Cardiac fibroblast (primary cell): ENCODE measurements around the gene HERC2.

Source experiments
- DNase-seq, 2 donors: peaks; one replicate each; pipeline versions ENCODE4 v3.0.0 to v3.0.0-alpha.2; 2010; ENCODE audit warnings: low read depth in 2 of 2
- H3K4me3 ChIP-seq, 2 donors: replicated peaks in 1 of 2; 1 replicate in 1 of 2; 2 replicates in 1 of 2; pipeline ENCODE4 v1.5.1; 2011; ENCODE audit warnings: low read depth in 2 of 2, low read length in 2 of 2, mild to moderate bottlenecking in 2 of 2, moderate library complexity in 1 of 2
- TF ChIP-seq, protein P1 (sequence below): IDR thresholded peaks from one replicate; pipeline ENCODE4 v1.5.1; 2011; ENCODE audit warnings: low read depth, mild to moderate bottlenecking, low read length, inconsistent platforms

HERC2 gene

DNA sequence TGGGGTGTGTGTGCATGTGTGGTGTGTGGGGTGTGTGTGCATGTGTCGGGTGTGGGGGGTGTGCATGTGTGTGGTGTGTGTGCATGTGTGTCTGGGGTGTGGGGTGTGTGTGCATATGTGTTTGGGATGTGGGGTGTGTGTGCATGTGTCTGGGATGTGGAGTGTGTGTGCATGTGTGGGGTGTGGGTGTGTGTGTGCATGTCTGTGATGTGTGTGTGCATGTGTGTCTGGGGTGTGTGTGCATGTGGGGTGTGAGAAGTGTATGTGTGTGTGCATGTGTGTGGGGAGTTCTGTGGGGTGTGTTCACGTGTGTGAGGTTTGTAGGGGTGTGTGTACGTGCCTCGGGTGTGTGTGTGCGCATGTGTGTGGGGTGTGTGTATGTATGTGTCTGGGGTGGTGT lies 216.2 kb downstream of the HERC2 start:
- TF ChIP-seq, protein P1, sequence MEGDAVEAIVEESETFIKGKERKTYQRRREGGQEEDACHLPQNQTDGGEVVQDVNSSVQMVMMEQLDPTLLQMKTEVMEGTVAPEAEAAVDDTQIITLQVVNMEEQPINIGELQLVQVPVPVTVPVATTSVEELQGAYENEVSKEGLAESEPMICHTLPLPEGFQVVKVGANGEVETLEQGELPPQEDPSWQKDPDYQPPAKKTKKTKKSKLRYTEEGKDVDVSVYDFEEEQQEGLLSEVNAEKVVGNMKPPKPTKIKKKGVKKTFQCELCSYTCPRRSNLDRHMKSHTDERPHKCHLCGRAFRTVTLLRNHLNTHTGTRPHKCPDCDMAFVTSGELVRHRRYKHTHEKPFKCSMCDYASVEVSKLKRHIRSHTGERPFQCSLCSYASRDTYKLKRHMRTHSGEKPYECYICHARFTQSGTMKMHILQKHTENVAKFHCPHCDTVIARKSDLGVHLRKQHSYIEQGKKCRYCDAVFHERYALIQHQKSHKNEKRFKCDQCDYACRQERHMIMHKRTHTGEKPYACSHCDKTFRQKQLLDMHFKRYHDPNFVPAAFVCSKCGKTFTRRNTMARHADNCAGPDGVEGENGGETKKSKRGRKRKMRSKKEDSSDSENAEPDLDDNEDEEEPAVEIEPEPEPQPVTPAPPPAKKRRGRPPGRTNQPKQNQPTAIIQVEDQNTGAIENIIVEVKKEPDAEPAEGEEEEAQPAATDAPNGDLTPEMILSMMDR = no peak
- DNase-seq = no peak
- H3K4me3 ChIP-seq = no peak overlapping the region

DNA sequence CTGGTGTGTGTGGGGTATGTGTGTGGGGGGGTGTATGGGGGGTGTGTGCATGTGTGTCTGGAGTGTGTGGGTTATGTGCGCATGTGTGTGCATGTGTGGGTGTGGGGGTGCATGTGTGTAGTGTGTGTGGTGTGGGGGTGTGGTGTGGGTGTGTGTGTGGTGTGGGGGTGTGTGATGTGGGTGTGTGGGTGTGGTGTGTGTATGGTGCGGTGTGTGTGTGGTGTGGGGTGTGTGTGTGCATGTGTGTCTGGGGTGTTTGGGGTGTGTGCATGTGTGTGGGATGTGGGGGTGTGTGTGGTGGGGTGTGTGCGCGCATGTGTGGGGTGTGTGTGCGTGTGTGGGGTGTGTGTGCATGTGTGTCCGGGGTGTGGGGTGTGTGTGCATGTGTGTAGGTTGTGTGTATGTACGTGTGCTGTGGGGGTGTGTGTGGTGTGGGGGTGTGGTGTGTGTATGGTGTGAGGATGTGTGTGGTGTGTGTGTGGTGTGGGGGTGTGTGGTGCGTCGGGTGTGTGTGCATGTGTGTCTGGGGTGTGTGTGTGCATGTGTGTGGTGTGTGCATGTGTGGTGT lies 216.7 kb downstream of the HERC2 start:
- DNase-seq = no peak
- no peak overlapping the region for H3K4me3 ChIP-seq
- TF ChIP-seq, protein P1 = no peak

- H3K4me3 ChIP-seq = no peak overlapping the region
- DNase-seq = no peak
- TF ChIP-seq, protein P1 = no peak
Observed at GRCh38 chr15:28104326-28104725, 217.7 kb downstream of the HERC2 start.

DNA sequence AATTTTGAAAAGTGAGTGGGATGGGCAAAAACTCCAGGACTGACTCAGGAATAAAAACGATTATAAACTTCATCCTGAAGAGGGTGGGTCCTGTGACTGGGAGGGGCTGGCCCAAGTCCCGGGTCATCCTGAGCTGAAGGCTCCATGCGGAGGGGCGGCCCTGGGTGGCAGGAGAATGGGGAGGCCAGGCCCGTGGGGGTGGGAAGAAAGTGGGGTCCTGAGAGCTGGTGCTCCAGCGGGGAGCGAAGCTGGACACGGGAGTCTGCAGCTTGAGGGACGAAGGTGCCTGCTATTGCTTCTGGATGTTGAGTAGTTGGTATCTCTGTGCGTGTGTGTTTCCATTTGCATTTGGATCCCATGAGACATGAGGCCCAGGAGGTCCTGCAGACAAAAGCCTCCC lies 218.1 kb downstream of the HERC2 start:
- no peak overlapping the region for H3K4me3 ChIP-seq
- no peak for DNase-seq
- TF ChIP-seq, protein P1 = no peak

DNA sequence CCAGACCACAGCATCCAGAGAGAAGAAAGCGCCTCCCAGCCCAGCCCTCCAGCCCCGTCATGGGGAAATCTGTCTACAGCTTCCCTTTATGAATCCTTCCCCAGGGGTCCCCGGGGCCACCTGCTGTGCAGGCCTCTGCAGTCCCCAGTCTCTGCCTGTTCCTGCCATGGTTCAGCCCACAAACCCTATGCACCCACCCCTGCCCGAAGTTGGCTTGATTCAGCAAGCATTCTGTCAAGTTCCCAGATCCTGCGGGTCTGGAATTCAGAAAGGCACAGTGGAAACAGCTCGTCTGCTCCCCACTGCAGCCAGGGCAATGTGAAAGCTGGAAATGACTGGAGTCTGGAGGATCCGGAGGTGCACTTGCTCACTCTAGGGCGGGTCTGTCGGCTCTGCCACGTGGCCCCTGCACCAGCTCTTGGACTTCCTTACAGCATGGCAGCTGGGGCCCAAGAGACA lies 220.0 kb downstream of the HERC2 start:
- no peak for DNase-seq
- TF ChIP-seq, protein P1 = no peak
- H3K4me3 ChIP-seq = no peak overlapping the region

DNA sequence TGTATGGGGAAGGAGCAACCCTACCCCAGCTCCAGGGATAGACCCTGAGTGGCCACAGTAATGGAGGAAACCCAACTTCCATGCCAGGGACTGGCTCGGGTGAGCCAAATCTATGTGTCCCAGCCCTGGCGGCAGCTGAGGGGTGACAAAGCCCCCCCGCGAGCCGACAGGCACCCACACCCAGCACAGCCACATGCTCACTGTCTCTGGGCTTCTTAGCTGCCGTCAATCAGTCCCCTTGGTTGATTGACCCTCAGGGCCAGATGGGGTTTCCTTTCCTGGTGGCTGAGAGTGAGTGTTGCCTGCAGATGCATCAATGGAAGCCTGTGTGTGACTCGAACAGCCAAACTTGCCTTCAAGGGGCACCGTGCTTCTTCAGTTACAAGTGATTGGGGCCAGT lies 220.8 kb downstream of the HERC2 start:
- TF ChIP-seq, protein P1 = no peak
- no peak overlapping the region for H3K4me3 ChIP-seq
- no peak for DNase-seq
